Measurements from ENCODE around the gene RBBP8. TPM values are rescaled to one million over a fixed set of nuclear protein-coding genes. Genes with fewer than 3 reads are reported as not detected.

Gene RBBP8
- total RNA-seq, 1 experiment from 2014 or later, result 33.3 TPM

GRCh38 chr18:22926454-22926853, 6.7 kb upstream of the RBBP8 start:
- CTCF ChIA-PET, result no interaction called here

More at GRCh38 chr18:22926454-22926853, 6.7 kb upstream of the RBBP8 start:
- no peak for ATAC-seq
- Mint-ChIP-seq H3K9me3 (no peaks in the 10 kb centered on the region), H3K4me3 (no peak overlapping the region), H3K27ac (no peak overlapping the region), H3K27me3 (ENCODE audit: low read depth) (no peaks in the 10 kb centered on the region), H3K4me1 (peaks cover 8% of the 10 kb centered on the region), H3K36me3 (no peaks in the 10 kb centered on the region)
- no peak for DNase-seq (ENCODE audit: low spot score)
- POLR2A ChIA-PET, result no interaction called here
- no peak for TF ChIP-seq ESRRA (CRISPR knock-in tag; IDR thresholded peaks at IDR 0.05; ENCODE audit: borderline replicate concordance)
- TF ChIP-seq ZNF396 (CRISPR knock-in tag; IDR thresholded peaks at IDR 0.05; ENCODE audit: borderline replicate concordance), result no peak
- TF ChIP-seq ZNF317 (CRISPR knock-in tag; IDR thresholded peaks at IDR 0.05; ENCODE audit: borderline replicate concordance, low read depth), result no peak
- TF ChIP-seq ARID4B (CRISPR knock-in tag; IDR thresholded peaks at IDR 0.05; ENCODE audit: borderline replicate concordance), result no peak
- no peak for TF ChIP-seq FOXK1 (CRISPR knock-in tag; IDR thresholded peaks at IDR 0.05)
- TF ChIP-seq, protein P1, sequence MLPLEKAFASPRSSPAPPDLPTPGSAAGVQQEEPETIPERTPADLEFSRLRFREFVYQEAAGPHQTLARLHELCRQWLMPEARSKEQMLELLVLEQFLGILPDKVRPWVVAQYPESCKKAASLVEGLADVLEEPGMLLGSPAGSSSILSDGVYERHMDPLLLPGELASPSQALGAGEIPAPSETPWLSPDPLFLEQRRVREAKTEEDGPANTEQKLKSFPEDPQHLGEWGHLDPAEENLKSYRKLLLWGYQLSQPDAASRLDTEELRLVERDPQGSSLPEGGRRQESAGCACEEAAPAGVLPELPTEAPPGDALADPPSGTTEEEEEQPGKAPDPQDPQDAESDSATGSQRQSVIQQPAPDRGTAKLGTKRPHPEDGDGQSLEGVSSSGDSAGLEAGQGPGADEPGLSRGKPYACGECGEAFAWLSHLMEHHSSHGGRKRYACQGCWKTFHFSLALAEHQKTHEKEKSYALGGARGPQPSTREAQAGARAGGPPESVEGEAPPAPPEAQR (CRISPR knock-in tag; IDR thresholded peaks at IDR 0.05), result no peak
- no peak for TF ChIP-seq ATF3 (CRISPR knock-in tag; conservative IDR thresholded peaks at IDR 0.05)
- no peak for TF ChIP-seq MXD4 (CRISPR knock-in tag; IDR thresholded peaks at IDR 0.05; ENCODE audit: borderline replicate concordance)
- TF ChIP-seq SP1 (CRISPR knock-in tag; conservative IDR thresholded peaks at IDR 0.05), result no peak
- TF ChIP-seq NR3C1 (CRISPR knock-in tag; conservative IDR thresholded peaks at IDR 0.05; ENCODE audit: low read depth), result no peak
- TF ChIP-seq, protein P2, sequence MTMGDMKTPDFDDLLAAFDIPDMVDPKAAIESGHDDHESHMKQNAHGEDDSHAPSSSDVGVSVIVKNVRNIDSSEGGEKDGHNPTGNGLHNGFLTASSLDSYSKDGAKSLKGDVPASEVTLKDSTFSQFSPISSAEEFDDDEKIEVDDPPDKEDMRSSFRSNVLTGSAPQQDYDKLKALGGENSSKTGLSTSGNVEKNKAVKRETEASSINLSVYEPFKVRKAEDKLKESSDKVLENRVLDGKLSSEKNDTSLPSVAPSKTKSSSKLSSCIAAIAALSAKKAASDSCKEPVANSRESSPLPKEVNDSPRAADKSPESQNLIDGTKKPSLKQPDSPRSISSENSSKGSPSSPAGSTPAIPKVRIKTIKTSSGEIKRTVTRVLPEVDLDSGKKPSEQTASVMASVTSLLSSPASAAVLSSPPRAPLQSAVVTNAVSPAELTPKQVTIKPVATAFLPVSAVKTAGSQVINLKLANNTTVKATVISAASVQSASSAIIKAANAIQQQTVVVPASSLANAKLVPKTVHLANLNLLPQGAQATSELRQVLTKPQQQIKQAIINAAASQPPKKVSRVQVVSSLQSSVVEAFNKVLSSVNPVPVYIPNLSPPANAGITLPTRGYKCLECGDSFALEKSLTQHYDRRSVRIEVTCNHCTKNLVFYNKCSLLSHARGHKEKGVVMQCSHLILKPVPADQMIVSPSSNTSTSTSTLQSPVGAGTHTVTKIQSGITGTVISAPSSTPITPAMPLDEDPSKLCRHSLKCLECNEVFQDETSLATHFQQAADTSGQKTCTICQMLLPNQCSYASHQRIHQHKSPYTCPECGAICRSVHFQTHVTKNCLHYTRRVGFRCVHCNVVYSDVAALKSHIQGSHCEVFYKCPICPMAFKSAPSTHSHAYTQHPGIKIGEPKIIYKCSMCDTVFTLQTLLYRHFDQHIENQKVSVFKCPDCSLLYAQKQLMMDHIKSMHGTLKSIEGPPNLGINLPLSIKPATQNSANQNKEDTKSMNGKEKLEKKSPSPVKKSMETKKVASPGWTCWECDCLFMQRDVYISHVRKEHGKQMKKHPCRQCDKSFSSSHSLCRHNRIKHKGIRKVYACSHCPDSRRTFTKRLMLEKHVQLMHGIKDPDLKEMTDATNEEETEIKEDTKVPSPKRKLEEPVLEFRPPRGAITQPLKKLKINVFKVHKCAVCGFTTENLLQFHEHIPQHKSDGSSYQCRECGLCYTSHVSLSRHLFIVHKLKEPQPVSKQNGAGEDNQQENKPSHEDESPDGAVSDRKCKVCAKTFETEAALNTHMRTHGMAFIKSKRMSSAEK (CRISPR knock-in tag; IDR thresholded peaks at IDR 0.05; ENCODE audit: borderline replicate concordance), result no peak
- no peak for TF ChIP-seq SMAD3 (CRISPR knock-in tag; IDR thresholded peaks at IDR 0.05; ENCODE audit: borderline replicate concordance)
- no peak for TF ChIP-seq HMGA2 (CRISPR knock-in tag; IDR thresholded peaks at IDR 0.05)
- TF ChIP-seq RORB (CRISPR knock-in tag; IDR thresholded peaks at IDR 0.05), result no peak
- no peak for TF ChIP-seq PRDM15 (CRISPR knock-in tag; IDR thresholded peaks at IDR 0.05)
- TF ChIP-seq SMAD4 (CRISPR knock-in tag; IDR thresholded peaks at IDR 0.05), result no peak
- TF ChIP-seq ATF1 (CRISPR knock-in tag; IDR thresholded peaks at IDR 0.05), result no peak
- TF ChIP-seq ZNF138 (CRISPR knock-in tag; conservative IDR thresholded peaks at IDR 0.05), result no peak
- TF ChIP-seq ZNF423 (CRISPR knock-in tag; IDR thresholded peaks at IDR 0.05), result no peak
